Mucosa of stomach (tissue), 1 donor: Measurements from ENCODE around the gene SLC4A8.

Experiments
- H3K27me3 ChIP-seq: one replicate; pipeline ENCODE4 v1.7.0; 2013; ENCODE audit warnings: mild to moderate bottlenecking, low read length; ENCODE audit not compliant: control insufficient read depth, insufficient read depth
- H3K36me3 ChIP-seq: one replicate; pipeline ENCODE4 v1.7.0; 2013; ENCODE audit warnings: low read length; ENCODE audit not compliant: control insufficient read depth, insufficient read depth
- H3K4me1 ChIP-seq: one replicate; pipeline ENCODE4 v1.7.0; 2013; ENCODE audit warnings: mild to moderate bottlenecking, low read length; ENCODE audit not compliant: control insufficient read depth, insufficient read depth
- H3K4me3 ChIP-seq: one replicate; pipeline ENCODE4 v1.7.0; 2013; ENCODE audit warnings: low read length
- H3K9ac ChIP-seq: one replicate; pipeline ENCODE4 v1.7.0; 2013; ENCODE audit warnings: mild to moderate bottlenecking, low read length, moderate library complexity
- H3K9me3 ChIP-seq: one replicate; pipeline ENCODE4 v1.7.0; 2013; ENCODE audit warnings: mild to moderate bottlenecking, low read length, moderate library complexity; ENCODE audit not compliant: control insufficient read depth
- donor health status: Pancreatic carcinoma.

Gene SLC4A8

GRCh38 chr12:51417826-51418225, 6.8 kb upstream of the SLC4A8 start:
- Histone ChIP-seq H3K4me3 (no peak overlapping the region), H3K9ac (no peak overlapping the region), H3K36me3 (no peaks in the 10 kb centered on the region), H3K4me1 (peaks cover 32% of the 10 kb centered on the region), H3K27me3 (no peaks in the 10 kb centered on the region), H3K9me3 (no peaks in the 10 kb centered on the region)

- H3K27me3 ChIP-seq = no peaks in the 10 kb centered on the region
- H3K36me3 ChIP-seq = no peaks in the 10 kb centered on the region
- peaks cover 38% of the 10 kb centered on the region for H3K4me1 ChIP-seq
- H3K9me3 ChIP-seq = no peaks in the 10 kb centered on the region
- no peak overlapping the region for H3K4me3 ChIP-seq
- no peak overlapping the region for H3K9ac ChIP-seq
Measured at GRCh38 chr12:51419425-51420193, 5.0 kb upstream of the SLC4A8 start.

DNA sequence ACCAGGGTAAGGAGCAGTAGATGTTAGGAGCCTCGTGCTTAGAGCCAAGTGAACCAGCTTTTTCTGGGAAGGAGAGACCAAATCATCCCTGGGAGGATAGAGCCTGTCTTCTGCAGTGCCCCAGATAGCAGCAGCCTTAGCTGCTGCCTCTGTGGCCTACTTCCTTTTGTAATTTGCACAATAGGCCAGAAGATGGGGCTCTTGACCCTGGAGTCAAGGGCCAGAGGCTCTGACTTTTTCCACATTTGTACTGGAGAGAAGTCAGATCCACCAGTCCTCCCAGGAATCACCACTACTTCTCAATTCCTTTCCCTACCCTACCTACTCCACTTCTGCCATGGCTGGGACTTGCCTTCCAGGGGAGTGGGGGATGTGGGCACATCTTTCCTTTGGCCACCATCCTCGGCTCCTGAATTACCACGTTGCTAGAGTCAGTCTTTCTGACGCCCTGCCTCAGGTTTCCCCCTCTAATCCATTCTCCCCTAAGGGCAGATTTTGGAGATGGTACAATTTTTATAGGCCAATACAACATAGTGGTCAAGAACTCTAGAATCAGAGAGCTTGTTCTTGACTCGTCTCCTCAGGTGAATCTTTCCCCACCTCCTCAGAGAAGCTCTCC, 3.3 kb upstream of the SLC4A8 start:
- Histone ChIP-seq H3K27me3 (no peaks in the 10 kb centered on the region), H3K9me3 (no peaks in the 10 kb centered on the region), H3K4me1 (peaks cover 38% of the 10 kb centered on the region), H3K36me3 (no peaks in the 10 kb centered on the region), H3K9ac (no peak overlapping the region), H3K4me3 (no peak overlapping the region)

DNA sequence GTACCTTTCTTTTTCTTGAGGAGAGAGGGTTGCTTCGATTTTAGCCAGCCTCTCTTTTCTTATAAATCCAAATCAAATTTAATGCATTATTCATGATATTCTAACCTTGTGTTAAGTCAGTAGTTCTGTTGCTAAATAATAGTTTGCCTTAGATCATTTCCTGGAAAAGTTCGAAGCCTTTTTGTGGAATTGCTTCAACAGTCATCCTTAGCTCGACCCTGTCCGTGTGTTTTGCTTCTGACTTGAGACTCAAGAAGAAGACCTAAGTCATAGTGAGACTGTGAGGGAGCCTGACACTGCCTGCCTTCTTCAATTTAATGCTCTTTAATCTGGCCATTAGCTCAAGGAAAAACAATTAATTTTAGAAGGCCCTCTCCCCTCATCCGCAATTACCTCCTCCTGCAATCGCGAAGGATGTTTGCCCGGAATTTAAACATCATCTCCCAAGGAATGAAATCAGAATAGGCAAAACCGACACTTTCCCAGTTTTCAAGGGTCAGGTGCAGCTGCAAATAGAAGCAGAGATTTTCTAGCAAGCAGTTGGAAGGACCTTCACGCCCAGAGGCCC, 453 bp upstream of the SLC4A8 start:
- no peak overlapping the region for H3K4me3 ChIP-seq
- H3K4me1 ChIP-seq = peaks cover 23% of the 10 kb centered on the region
- no peaks in the 10 kb centered on the region for H3K9me3 ChIP-seq
- H3K27me3 ChIP-seq = no peaks in the 10 kb centered on the region
- H3K9ac ChIP-seq = no peak overlapping the region
- H3K36me3 ChIP-seq = no peaks in the 10 kb centered on the region

- H3K4me1 ChIP-seq = peaks cover 41% of the 10 kb centered on the region
- H3K9ac ChIP-seq = no peak overlapping the region
- no peak overlapping the region for H3K4me3 ChIP-seq
- H3K9me3 ChIP-seq = no peaks in the 10 kb centered on the region
- H3K27me3 ChIP-seq = no peaks in the 10 kb centered on the region
- H3K36me3 ChIP-seq = no peaks in the 10 kb centered on the region
Measured at GRCh38 chr12:51428256-51428655, 3.6 kb downstream of the SLC4A8 start.

DNA sequence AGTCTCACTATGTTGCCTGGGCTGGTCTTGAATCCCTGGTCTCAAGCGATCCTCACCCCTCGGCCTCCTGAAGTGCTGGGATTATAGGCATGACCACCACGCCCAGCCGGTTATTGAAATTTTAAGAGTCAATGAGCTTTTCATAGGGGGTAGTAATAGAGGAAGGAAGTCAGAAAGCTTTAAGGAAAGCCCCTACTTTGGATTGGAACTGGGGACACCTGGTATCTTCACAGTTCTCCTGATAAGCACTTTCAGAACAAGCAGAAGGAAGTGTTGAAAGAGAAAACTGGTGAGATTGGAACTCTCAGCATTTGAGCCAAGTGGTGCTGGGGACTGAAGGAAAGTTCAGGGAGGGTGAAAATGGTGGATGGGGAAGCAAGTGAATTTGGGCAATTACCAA, 5.1 kb downstream of the SLC4A8 start:
- H3K36me3 ChIP-seq = no peaks in the 10 kb centered on the region
- H3K4me1 ChIP-seq = peaks cover 38% of the 10 kb centered on the region
- no peaks in the 10 kb centered on the region for H3K27me3 ChIP-seq
- H3K4me3 ChIP-seq = no peak overlapping the region
- no peak overlapping the region for H3K9ac ChIP-seq
- H3K9me3 ChIP-seq = no peaks in the 10 kb centered on the region

DNA sequence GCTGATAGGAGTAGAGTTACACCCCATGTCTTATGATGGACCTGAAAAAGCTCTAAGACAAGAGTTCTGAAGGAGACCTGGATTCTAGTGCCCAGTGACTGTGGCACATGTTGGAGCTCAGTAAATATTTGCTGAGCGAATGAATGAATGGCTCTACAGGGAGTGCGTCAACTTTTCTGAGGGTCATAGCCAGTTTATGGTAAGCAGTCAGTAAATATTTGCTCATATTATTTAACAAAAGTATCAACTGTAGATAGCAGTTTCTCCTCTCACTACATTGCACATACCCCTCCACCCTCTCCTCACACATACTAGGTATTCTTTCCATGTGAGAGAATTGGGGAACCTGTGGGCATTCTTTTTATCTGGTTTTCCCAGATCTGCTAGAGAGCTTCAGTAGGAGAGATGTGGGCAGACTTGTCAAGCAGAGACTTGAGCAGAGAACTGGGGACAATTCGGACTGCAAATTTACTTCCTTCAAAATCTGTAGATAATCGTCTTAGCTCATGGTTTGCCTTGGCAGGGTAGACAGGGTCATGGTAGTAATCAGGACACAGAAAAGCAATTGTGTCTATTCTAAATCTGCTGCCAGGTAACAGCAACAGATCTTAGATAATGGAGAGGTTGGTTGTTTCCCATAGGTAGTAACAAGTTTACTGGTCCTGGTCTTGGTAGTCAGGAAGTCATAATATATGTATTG, 5.7 kb downstream of the SLC4A8 start:
- H3K4me3 ChIP-seq = no peak overlapping the region
- no peaks in the 10 kb centered on the region for H3K9me3 ChIP-seq
- H3K4me1 ChIP-seq = peaks cover 34% of the 10 kb centered on the region
- H3K36me3 ChIP-seq = no peaks in the 10 kb centered on the region
- H3K9ac ChIP-seq = no peak overlapping the region
- no peaks in the 10 kb centered on the region for H3K27me3 ChIP-seq

DNA sequence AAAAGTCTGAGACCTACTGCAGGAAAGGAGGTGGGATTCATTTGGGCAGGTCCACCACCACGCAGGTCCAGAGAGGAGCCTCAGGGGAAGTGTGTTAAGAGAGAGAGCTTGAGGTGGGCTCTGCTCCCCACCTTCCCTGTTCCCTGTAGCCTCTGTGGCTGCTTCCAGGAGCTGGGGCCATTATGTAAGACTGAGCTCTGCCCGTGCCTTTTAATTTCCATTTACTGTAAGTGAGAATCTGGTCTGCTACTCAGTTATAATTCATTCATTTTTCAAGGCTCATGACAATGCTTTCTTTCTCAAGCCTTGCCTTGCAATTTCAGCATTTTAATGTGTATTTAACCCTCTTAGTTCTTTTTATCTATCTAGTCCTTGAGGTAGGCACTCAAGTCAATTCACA, 8.3 kb downstream of the SLC4A8 start:
- H3K4me1 ChIP-seq = peaks cover 33% of the 10 kb centered on the region
- H3K36me3 ChIP-seq = no peaks in the 10 kb centered on the region
- H3K9me3 ChIP-seq = no peaks in the 10 kb centered on the region
- no peak overlapping the region for H3K9ac ChIP-seq
- H3K4me3 ChIP-seq = no peak overlapping the region
- no peaks in the 10 kb centered on the region for H3K27me3 ChIP-seq

DNA sequence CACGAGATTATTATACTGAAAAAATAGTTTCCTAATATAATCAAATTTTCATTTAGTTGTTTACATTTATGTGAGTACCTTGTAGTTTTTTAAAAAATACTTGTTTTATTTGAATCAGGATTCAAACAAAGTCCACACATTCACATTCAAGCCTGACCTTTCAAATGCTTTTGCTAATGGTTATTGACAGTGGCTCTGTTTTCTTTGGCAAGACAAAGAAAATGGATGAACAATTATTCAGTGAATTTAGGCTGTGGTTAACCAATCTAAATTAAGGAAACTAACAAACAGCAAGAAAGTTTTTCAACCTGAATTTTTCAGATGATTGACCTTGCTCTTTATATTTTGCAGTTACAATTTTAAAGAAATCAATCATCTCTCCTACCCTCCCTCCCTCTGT, 9.7 kb downstream of the SLC4A8 start:
- Histone ChIP-seq H3K9me3 (no peaks in the 10 kb centered on the region), H3K4me3 (no peak overlapping the region), H3K9ac (no peak overlapping the region), H3K36me3 (no peaks in the 10 kb centered on the region), H3K27me3 (no peaks in the 10 kb centered on the region), H3K4me1 (peaks cover 35% of the 10 kb centered on the region)

- H3K9me3 ChIP-seq = no peaks in the 10 kb centered on the region
- H3K4me1 ChIP-seq = peaks cover 21% of the 10 kb centered on the region
- H3K4me3 ChIP-seq = no peak overlapping the region
- no peaks in the 10 kb centered on the region for H3K27me3 ChIP-seq
- H3K9ac ChIP-seq = no peak overlapping the region
- H3K36me3 ChIP-seq = no peaks in the 10 kb centered on the region
Measured at GRCh38 chr12:51437431-51437830, 12.8 kb downstream of the SLC4A8 start.

GRCh38 chr12:51439330-51439729, 14.7 kb downstream of the SLC4A8 start:
- Histone ChIP-seq H3K4me3 (no peak overlapping the region), H3K9ac (no peak overlapping the region), H3K9me3 (no peaks in the 10 kb centered on the region), H3K27me3 (no peaks in the 10 kb centered on the region), H3K36me3 (no peaks in the 10 kb centered on the region), H3K4me1 (peaks cover 9% of the 10 kb centered on the region)

DNA sequence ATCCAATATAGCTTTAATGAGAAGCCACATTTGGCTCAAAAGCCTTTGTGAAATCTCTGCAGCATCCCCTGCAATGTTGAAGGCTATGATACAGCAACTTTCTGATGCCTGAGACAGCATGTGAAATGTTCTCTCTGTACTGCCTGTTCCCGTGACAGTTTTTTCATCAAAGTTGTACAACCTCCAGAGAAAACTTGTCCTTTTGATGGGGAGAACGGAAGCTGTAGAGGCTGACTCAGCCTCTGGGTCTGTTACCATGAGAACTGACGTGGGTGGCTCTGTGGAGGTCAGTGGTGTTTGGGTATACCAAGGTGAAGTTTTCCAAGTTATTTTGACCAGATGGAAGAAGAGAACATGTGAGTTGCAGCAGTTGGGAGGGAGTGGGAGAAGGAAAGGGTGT, 17.0 kb downstream of the SLC4A8 start:
- no peaks in the 10 kb centered on the region for H3K9me3 ChIP-seq
- no peaks in the 10 kb centered on the region for H3K27me3 ChIP-seq
- no peaks in the 10 kb centered on the region for H3K36me3 ChIP-seq
- H3K4me1 ChIP-seq = peaks cover 13% of the 10 kb centered on the region
- no peak overlapping the region for H3K9ac ChIP-seq
- no peak overlapping the region for H3K4me3 ChIP-seq
